HepG2 (cell line): ENCODE measurements around the gene CDH13. TPM values are rescaled to one million over a fixed set of nuclear protein-coding genes. Genes with fewer than 3 reads are reported as not detected.

ENCODE experiments used
- ATAC-seq: fragments of 200-7000 bp; cut with Tn5 transposase; 3 replicates; pipeline ENCODE4 v1.9.1; 2020; ENCODE audit warnings: mild to moderate bottlenecking, moderate library complexity
- BruUV-seq: library from RNA; stranded (reverse); fragments of 400-500 nt; replicated peaks from 2 replicates; lab custom pipeline; 2021; lab: Mats Ljungman, UMichigan
- CTCF ChIA-PET: fragments of 300-600 bp; formaldehyde crosslinking; extraction: SDS; loops from one replicate; lab custom pipeline; 2021; ENCODE audit warnings: low total read pairs, inconsistent platforms, low intra/inter-chr PET ratio; lab: Yijun Ruan, JAX
- POLR2A ChIA-PET: fragments of 350-600 bp; sonication (Branson Sonifier 250); formaldehyde crosslinking; loops from one replicate; lab custom pipeline; 2020; ENCODE audit warnings: antibody characterized with exemption, inconsistent platforms; lab: Yijun Ruan, JAX
- DNase-seq: peaks from one replicate; pipeline ENCODE4 v3.0.0-alpha.2; 2015; ENCODE audit warnings: low spot score
- FAIRE-seq: peaks from 3 replicates; lab custom pipeline; 2011; peaks lifted over from hg19 to GRCh38; lab: Jason Lieb, UNC
- H2AFZ ChIP-seq: one replicate; pipeline ENCODE4 v1.6.1; 2011; ENCODE audit warnings: low read length, inconsistent platforms
- H3K27ac ChIP-seq: fragments of 300-600 bp; 3 replicates; pipeline ENCODE4 v1.8.0; 2011; ENCODE audit warnings: mixed run types, mild to moderate bottlenecking, mixed read lengths, low read length, inconsistent platforms; ENCODE audit not compliant: insufficient read depth; ENCODE audit errors: extremely low read length
- H3K27me3 ChIP-seq, 2 experiments: fragments of 200-600 bp in 1 of 2; 2 replicates in 1 of 2; 3 replicates in 1 of 2; pipeline versions ENCODE4 v1.6.0 to v1.8.0; 2011; ENCODE audit warnings: low read length in 2 of 2, mild to moderate bottlenecking in 2 of 2, moderate library complexity in 2 of 2, inconsistent platforms in 1 of 2; ENCODE audit not compliant: insufficient read depth in 2 of 2, control insufficient read depth in 1 of 2
- H3K36me3 ChIP-seq, 2 experiments: fragments of 200-600 bp in 1 of 2; replicated peaks in 1 of 2; 2 replicates in 1 of 2; 3 replicates in 1 of 2; pipeline versions ENCODE4 v1.5.1 to v1.8.0; 2011; ENCODE audit warnings: low read length in 2 of 2, inconsistent platforms in 1 of 2; ENCODE audit not compliant: insufficient read depth in 2 of 2, control insufficient read depth in 1 of 2
- H3K4me1 ChIP-seq: 2 replicates; pipeline ENCODE4 v1.5.1; 2012; ENCODE audit warnings: low read length, inconsistent platforms; ENCODE audit not compliant: insufficient read depth
- H3K4me2 ChIP-seq: 2 replicates; pipeline ENCODE4 v1.6.0; 2011; ENCODE audit warnings: low read depth, low read length, inconsistent platforms
- H3K4me3 ChIP-seq, 3 experiments: fragments of 200-600 bp in 1 of 3; sonication (generic), shearing (Covaris generic) in 1 of 3; replicated peaks in 1 of 3; 2 replicates each; pipeline ENCODE4 v1.5.1; 2011 to 2016; ENCODE audit warnings: low read length in 3 of 3, inconsistent platforms in 2 of 3, low read depth in 2 of 3, mild to moderate bottlenecking in 2 of 3, control low read depth in 1 of 3, mixed read lengths in 1 of 3; ENCODE audit not compliant: insufficient read depth in 1 of 3
- H3K79me2 ChIP-seq: one replicate; pipeline ENCODE4 v1.6.1; 2011; ENCODE audit warnings: low read length, inconsistent platforms; ENCODE audit not compliant: insufficient read depth
- H3K9ac ChIP-seq: 2 replicates; pipeline ENCODE4 v1.6.0; 2011; ENCODE audit warnings: mild to moderate bottlenecking, low read depth, low read length, inconsistent platforms; ENCODE audit not compliant: insufficient read depth
- H3K9me3 ChIP-seq: 2 replicates; pipeline ENCODE4 v1.5.1; 2012; ENCODE audit warnings: mild to moderate bottlenecking, low read length
- H4K20me1 ChIP-seq: 2 replicates; pipeline ENCODE4 v1.6.0; 2011; ENCODE audit warnings: inconsistent platforms, mild to moderate bottlenecking, low read length, moderate library complexity; ENCODE audit not compliant: insufficient read depth
- EED ChIP-seq: sonication (generic); formaldehyde crosslinking; IDR thresholded peaks from 2 replicates; pipeline ENCODE4 v1.5.0; 2020; ENCODE audit warnings: mild to moderate bottlenecking, missing genetic modification reagents
- HNF4G ChIP-seq, 2 experiments: sonication (generic) in 1 of 2; formaldehyde crosslinking in 1 of 2; IDR thresholded peaks; 2 replicates each; pipeline versions ENCODE4 v1.4.0 to v1.6.1; 2011 to 2020; ENCODE audit warnings: borderline replicate concordance in 2 of 2, low read depth in 2 of 2, mild to moderate bottlenecking in 2 of 2, low read length in 1 of 2, missing genetic modification reagents in 1 of 2, moderate library complexity in 1 of 2
- KLF13 ChIP-seq: sonication (generic); formaldehyde crosslinking; IDR thresholded peaks from 2 replicates; pipeline ENCODE4 v1.4.0; 2020; ENCODE audit warnings: mild to moderate bottlenecking, missing genetic modification reagents
- ZNF205 ChIP-seq: IDR thresholded peaks from 2 replicates; pipeline ENCODE4 v1.6.1; 2018; ENCODE audit warnings: missing biosample characterization, missing genetic modification reagents
- ZNF260 ChIP-seq: sonication (generic); formaldehyde crosslinking; IDR thresholded peaks from 2 replicates; pipeline ENCODE4 v1.4.0; 2020; ENCODE audit warnings: missing genetic modification reagents, low read depth, mild to moderate bottlenecking, borderline replicate concordance
- WGBS: methylation state at CpG from one replicate; pipeline ENCODE4 v1.1.6; 2017; ENCODE audit warnings: low lambda C conversion rate; 5-methylcytosine and 5-hydroxymethylcytosine counted together
- in situ Hi-C: cut with HindIII; loops from 2 replicates; pipeline ENCODE4 v1.10.0; 2017; ENCODE audit warnings: low pct_unique_long_range_greater_than_20kb; ENCODE audit not compliant: extremely low pct_ligation_motif_present
- intact Hi-C: fragments of 100-400 bp; cut with micrococcal nuclease; formaldehyde crosslinking; loops from one replicate; pipeline ENCODE4 v1.10.0; 2022; ENCODE audit not compliant: unreplicated experiment
- polyA plus RNA-seq, 8 experiments: library from polyadenylated mRNA; depleted of rRNA in 3 of 8; stranded (reverse) in 7 of 8; unstranded in 1 of 8; fragments of >200 nt; fragmentation: Illumina TruSeq in 4 of 8; extraction: Trizol in 4 of 8; gene quantifications; 2 replicates each; pipeline versions ENCODE4 v1.2.1 to v1.2.3, GENCODE V29; 2011 to 2016; ENCODE audit warnings: low read depth in 4 of 8, missing spikeins in 1 of 8, mixed read lengths in 1 of 8; ENCODE audit not compliant: insufficient read depth in 1 of 8
- total RNA-seq, 5 experiments: library from RNA; depleted of rRNA; stranded (reverse); fragments of >200 nt; fragmentation: Illumina TruSeq; extraction: Trizol; gene quantifications; 2 replicates each; pipeline ENCODE4 v1.2.3, GENCODE V29; 2016; ENCODE audit warnings: low read depth in 1 of 5
- TF ChIP-seq, protein P1 (sequence below): IDR thresholded peaks from 2 replicates; pipeline ENCODE4 v1.6.1; 2016; ENCODE audit warnings: low read depth, control low read depth
- TF ChIP-seq, protein P2 (sequence below): sonication (generic); formaldehyde crosslinking; IDR thresholded peaks from 2 replicates; pipeline ENCODE4 v1.5.1; 2020; ENCODE audit warnings: missing genetic modification reagents, mild to moderate bottlenecking, borderline replicate concordance

The CDH13 gene
- total and polyA plus RNA-seq, 2 of the 13 experiments (the other 11 are each of a cell fraction or from before 2014, with no cell fraction given): not detected

DNA sequence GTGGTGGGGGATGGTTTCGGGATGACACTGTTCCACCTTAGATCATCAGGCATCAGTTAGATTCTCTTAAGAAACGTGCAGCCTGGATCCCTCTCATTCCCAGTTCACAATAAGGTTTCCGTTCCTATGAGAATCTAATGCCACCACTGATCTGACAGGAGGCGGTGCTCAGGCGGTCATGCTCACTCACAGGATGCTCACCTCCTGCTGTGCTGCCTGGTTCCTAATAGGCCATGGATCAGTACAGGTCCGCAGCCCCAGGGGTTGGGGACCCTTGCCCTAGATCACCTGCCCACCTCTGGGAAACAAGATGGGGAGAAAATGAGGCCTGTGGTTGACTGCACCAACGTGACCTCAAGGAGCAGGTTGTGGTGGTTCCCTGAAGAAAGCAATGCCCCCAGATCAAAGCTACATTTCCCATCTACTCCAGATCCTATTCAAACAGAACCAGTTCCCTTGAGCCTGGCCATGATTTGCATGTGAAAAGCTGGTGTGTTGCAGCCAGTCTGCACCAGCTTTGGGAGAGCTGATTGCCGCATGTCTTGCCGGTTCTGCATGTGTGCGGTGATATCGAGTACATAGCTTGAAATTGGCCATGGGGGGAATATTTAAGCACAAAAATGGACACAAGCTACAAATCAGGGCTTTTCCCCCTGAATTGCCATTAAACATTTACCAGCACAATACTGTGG, 997.8 kb downstream of the CDH13 start (continued):
- TF ChIP-seq, protein P1, sequence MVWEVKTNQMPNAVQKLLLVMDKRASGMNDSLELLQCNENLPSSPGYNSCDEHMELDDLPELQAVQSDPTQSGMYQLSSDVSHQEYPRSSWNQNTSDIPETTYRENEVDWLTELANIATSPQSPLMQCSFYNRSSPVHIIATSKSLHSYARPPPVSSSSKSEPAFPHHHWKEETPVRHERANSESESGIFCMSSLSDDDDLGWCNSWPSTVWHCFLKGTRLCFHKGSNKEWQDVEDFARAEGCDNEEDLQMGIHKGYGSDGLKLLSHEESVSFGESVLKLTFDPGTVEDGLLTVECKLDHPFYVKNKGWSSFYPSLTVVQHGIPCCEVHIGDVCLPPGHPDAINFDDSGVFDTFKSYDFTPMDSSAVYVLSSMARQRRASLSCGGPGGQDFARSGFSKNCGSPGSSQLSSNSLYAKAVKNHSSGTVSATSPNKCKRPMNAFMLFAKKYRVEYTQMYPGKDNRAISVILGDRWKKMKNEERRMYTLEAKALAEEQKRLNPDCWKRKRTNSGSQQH (CRISPR knock-in tag): no peak
- TF ChIP-seq HNF4G (IDR thresholded peaks at IDR 0.05; ENCODE audit: borderline replicate concordance, low read depth, low read length) (no peak), HNF4G (CRISPR knock-in tag; IDR thresholded peaks at IDR 0.05; ENCODE audit: borderline replicate concordance, low read depth) (no peak), KLF13 (CRISPR knock-in tag) (no peak), ZNF260 (CRISPR knock-in tag) (no peak)
- TF ChIP-seq, protein P2, sequence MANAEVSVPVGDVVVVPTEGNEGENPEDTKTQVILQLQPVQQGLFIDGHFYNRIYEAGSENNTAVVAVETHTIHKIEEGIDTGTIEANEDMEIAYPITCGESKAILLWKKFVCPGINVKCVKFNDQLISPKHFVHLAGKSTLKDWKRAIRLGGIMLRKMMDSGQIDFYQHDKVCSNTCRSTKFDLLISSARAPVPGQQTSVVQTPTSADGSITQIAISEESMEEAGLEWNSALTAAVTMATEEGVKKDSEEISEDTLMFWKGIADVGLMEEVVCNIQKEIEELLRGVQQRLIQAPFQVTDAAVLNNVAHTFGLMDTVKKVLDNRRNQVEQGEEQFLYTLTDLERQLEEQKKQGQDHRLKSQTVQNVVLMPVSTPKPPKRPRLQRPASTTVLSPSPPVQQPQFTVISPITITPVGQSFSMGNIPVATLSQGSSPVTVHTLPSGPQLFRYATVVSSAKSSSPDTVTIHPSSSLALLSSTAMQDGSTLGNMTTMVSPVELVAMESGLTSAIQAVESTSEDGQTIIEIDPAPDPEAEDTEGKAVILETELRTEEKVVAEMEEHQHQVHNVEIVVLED: no peak

DNA sequence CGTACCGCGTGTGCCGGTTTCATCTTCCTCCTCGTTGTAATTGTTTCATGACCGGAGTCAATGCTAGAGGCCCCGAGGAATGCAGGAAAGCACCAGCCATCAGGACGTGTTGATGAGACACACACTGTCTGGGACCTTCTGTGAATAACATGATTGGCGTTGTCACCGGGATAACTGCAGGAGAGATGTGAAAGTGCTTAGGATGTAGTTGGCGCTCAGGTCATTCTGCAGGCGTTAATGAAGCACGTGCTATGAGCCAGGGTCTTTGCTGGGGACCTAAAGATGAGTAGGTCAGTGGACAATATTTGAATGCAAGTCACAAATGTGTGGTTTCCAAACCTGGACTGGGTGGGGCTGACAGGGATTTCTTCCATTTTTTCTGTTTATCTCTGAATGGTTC, 999.4 kb downstream of the CDH13 start:
- POLR2A ChIA-PET: no interaction called here

More for the DNA sequence above, 999.4 kb downstream of the CDH13 start:
- in situ Hi-C loops: no loop called here
- Histone ChIP-seq H3K4me1 (no peaks in the 10 kb centered on the region), H3K4me2 (no peak overlapping the region), H2AFZ (no peak overlapping the region), H3K27ac (no peak overlapping the region)
- no TSS peak for BruUV-seq
- CTCF ChIA-PET: no interaction called here
- TF ChIP-seq EED (CRISPR knock-in tag) (no peak), ZNF205 (peak; percentile 74)
- TF ChIP-seq, all 625 proteins: peak for 1
- H3K9ac ChIP-seq: no peak overlapping the region
- H3K9me3 ChIP-seq: no peaks in the 10 kb centered on the region
- H3K4me3 ChIP-seq: no peak overlapping the region
- H4K20me1 ChIP-seq: no peaks in the 10 kb centered on the region
- 57% methylated on average over 13 of the region's 13 CpGs for WGBS
- intact Hi-C loops: no loop called here
- FAIRE-seq (no peak), DNase-seq (no peak), ATAC-seq (no peak)
- H3K36me3 ChIP-seq: no peaks in the 10 kb centered on the region
- no peaks in the 10 kb centered on the region for H3K79me2 ChIP-seq
- peaks cover 0 to 52% of the 10 kb centered on the region in 2 experiments; a peak in 4 of 5 replicates for H3K27me3 ChIP-seq
